Measurements from ENCODE around the gene AGAP1.

AGAP1 gene

GRCh38 chr2:235894839-235895238 is 401.0 kb downstream of the AGAP1 start:
- peaks cover 8% of the 10 kb centered on the region for H3K36me3 ChIP-seq (ENCODE audit: control insufficient read depth, insufficient read depth, low read length, severe bottlenecking)
- H3K27me3 ChIP-seq (replicated peaks; ENCODE audit: control insufficient read depth, insufficient read depth, low read length) = no peaks in the 10 kb centered on the region
- no peak for DNase-seq (ENCODE audit: low read depth)
- H3K4me1 ChIP-seq (ENCODE audit: control insufficient read depth, insufficient read depth, low read length) = no peaks in the 10 kb centered on the region
- peaks cover 6% of the 10 kb centered on the region for H3K9me3 ChIP-seq (ENCODE audit: control insufficient read depth, low read length)
- no peak overlapping the region for H3K4me3 ChIP-seq (ENCODE audit: low read length)
- no peak overlapping the region for H3K9ac ChIP-seq (ENCODE audit: low read length)

- Histone ChIP-seq H3K9me3 (ENCODE audit: control insufficient read depth, low read length) (peaks cover 6% of the 10 kb centered on the region), H3K4me3 (ENCODE audit: low read length) (no peak overlapping the region), H3K36me3 (ENCODE audit: control insufficient read depth, insufficient read depth, low read length, severe bottlenecking) (peaks cover 6% of the 10 kb centered on the region), H3K27me3 (replicated peaks; ENCODE audit: control insufficient read depth, insufficient read depth, low read length) (no peaks in the 10 kb centered on the region), H3K4me1 (ENCODE audit: control insufficient read depth, insufficient read depth, low read length) (no peaks in the 10 kb centered on the region), H3K9ac (ENCODE audit: low read length) (no peak overlapping the region)
- DNase-seq (ENCODE audit: low read depth) = no peak
Measured at GRCh38 chr2:235896061-235896460, 402.2 kb downstream of the AGAP1 start.

GRCh38 chr2:235897992-235898391 is 404.1 kb downstream of the AGAP1 start:
- H3K27me3 ChIP-seq (replicated peaks; ENCODE audit: control insufficient read depth, insufficient read depth, low read length) = no peaks in the 10 kb centered on the region
- H3K4me3 ChIP-seq (ENCODE audit: low read length) = no peak overlapping the region
- no peak overlapping the region for H3K9ac ChIP-seq (ENCODE audit: low read length)
- DNase-seq (ENCODE audit: low read depth) = no peak
- H3K36me3 ChIP-seq (ENCODE audit: control insufficient read depth, insufficient read depth, low read length, severe bottlenecking) = peaks cover 4% of the 10 kb centered on the region
- H3K4me1 ChIP-seq (ENCODE audit: control insufficient read depth, insufficient read depth, low read length) = no peaks in the 10 kb centered on the region
- H3K9me3 ChIP-seq (ENCODE audit: control insufficient read depth, low read length) = peaks cover 6% of the 10 kb centered on the region

GRCh38 chr2:235898766-235899165 is 404.9 kb downstream of the AGAP1 start:
- DNase-seq (ENCODE audit: low read depth) = no peak
- H3K36me3 ChIP-seq (ENCODE audit: control insufficient read depth, insufficient read depth, low read length, severe bottlenecking) = peaks cover 3% of the 10 kb centered on the region
- H3K4me1 ChIP-seq (ENCODE audit: control insufficient read depth, insufficient read depth, low read length) = no peaks in the 10 kb centered on the region
- H3K4me3 ChIP-seq (ENCODE audit: low read length) = no peak overlapping the region
- H3K27me3 ChIP-seq (replicated peaks; ENCODE audit: control insufficient read depth, insufficient read depth, low read length) = no peaks in the 10 kb centered on the region
- peaks cover 6% of the 10 kb centered on the region for H3K9me3 ChIP-seq (ENCODE audit: control insufficient read depth, low read length)
- H3K9ac ChIP-seq (ENCODE audit: low read length) = no peak overlapping the region

DNA sequence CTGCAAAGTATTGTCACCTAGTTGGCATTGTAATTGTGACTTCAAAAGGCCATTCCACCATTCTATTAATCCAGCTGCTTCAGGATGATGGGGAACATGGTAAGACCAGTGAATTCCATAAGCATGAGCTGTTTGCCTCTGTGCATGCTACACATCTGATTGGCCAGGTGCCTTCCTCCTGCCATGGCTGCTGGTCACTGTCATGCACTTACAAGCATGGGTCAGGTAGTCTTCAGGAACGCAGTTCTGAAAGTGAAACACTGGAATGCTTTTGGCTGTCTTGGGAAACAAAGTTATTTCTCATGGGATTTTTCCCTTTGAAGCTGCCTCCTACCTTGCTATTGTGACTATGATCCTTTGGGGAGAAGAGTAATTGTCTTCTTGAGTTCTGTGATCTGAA is 406.8 kb downstream of the AGAP1 start:
- no peak for DNase-seq (ENCODE audit: low read depth)
- Histone ChIP-seq H3K4me1 (ENCODE audit: control insufficient read depth, insufficient read depth, low read length) (no peaks in the 10 kb centered on the region), H3K36me3 (ENCODE audit: control insufficient read depth, insufficient read depth, low read length, severe bottlenecking) (no peaks in the 10 kb centered on the region), H3K27me3 (replicated peaks; ENCODE audit: control insufficient read depth, insufficient read depth, low read length) (no peaks in the 10 kb centered on the region), H3K4me3 (ENCODE audit: low read length) (no peak overlapping the region), H3K9ac (ENCODE audit: low read length) (no peak overlapping the region), H3K9me3 (ENCODE audit: control insufficient read depth, low read length) (peaks cover 6% of the 10 kb centered on the region)

- H3K9me3 ChIP-seq (ENCODE audit: control insufficient read depth, low read length) = peaks cover under 1% of the 10 kb centered on the region
- no peak overlapping the region for H3K4me3 ChIP-seq (ENCODE audit: low read length)
- H3K4me1 ChIP-seq (ENCODE audit: control insufficient read depth, insufficient read depth, low read length) = no peaks in the 10 kb centered on the region
- no peak overlapping the region for H3K9ac ChIP-seq (ENCODE audit: low read length)
- H3K36me3 ChIP-seq (ENCODE audit: control insufficient read depth, insufficient read depth, low read length, severe bottlenecking) = no peaks in the 10 kb centered on the region
- no peak for DNase-seq (ENCODE audit: low read depth)
- no peaks in the 10 kb centered on the region for H3K27me3 ChIP-seq (replicated peaks; ENCODE audit: control insufficient read depth, insufficient read depth, low read length)
Measured at GRCh38 chr2:235901243-235901642, 407.4 kb downstream of the AGAP1 start.

- H3K9ac ChIP-seq (ENCODE audit: low read length) = no peak overlapping the region
- peaks cover 3% of the 10 kb centered on the region for H3K36me3 ChIP-seq (ENCODE audit: control insufficient read depth, insufficient read depth, low read length, severe bottlenecking)
- H3K4me1 ChIP-seq (ENCODE audit: control insufficient read depth, insufficient read depth, low read length) = no peaks in the 10 kb centered on the region
- H3K27me3 ChIP-seq (replicated peaks; ENCODE audit: control insufficient read depth, insufficient read depth, low read length) = no peaks in the 10 kb centered on the region
- no peaks in the 10 kb centered on the region for H3K9me3 ChIP-seq (ENCODE audit: control insufficient read depth, low read length)
- no peak overlapping the region for H3K4me3 ChIP-seq (ENCODE audit: low read length)
- DNase-seq (ENCODE audit: low read depth) = no peak
Measured at GRCh38 chr2:235903782-235904584, 410.1 kb downstream of the AGAP1 start.

DNA sequence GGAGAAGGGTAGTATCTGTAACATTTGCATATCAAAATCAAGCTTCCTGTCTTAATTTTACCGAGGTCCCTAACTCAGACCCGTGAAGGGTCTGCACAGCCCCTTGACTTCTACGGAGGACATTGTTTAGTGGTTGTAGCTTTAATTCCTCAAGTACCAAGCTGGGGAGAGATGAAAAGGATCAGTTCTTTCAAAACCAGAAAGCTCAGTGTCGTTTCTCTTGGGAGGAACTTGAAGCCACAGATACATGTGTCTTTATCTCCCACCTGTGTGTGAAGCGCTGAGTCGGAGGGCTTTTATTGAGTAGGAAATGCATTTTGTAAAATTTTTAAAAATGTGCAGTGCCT is 410.7 kb downstream of the AGAP1 start:
- DNase-seq (ENCODE audit: low read depth) = no peak
- H3K4me1 ChIP-seq (ENCODE audit: control insufficient read depth, insufficient read depth, low read length) = no peaks in the 10 kb centered on the region
- H3K27me3 ChIP-seq (replicated peaks; ENCODE audit: control insufficient read depth, insufficient read depth, low read length) = no peaks in the 10 kb centered on the region
- peaks cover 8% of the 10 kb centered on the region for H3K36me3 ChIP-seq (ENCODE audit: control insufficient read depth, insufficient read depth, low read length, severe bottlenecking)
- H3K9me3 ChIP-seq (ENCODE audit: control insufficient read depth, low read length) = no peaks in the 10 kb centered on the region
- H3K4me3 ChIP-seq (ENCODE audit: low read length) = no peak overlapping the region
- H3K9ac ChIP-seq (ENCODE audit: low read length) = no peak overlapping the region

DNA sequence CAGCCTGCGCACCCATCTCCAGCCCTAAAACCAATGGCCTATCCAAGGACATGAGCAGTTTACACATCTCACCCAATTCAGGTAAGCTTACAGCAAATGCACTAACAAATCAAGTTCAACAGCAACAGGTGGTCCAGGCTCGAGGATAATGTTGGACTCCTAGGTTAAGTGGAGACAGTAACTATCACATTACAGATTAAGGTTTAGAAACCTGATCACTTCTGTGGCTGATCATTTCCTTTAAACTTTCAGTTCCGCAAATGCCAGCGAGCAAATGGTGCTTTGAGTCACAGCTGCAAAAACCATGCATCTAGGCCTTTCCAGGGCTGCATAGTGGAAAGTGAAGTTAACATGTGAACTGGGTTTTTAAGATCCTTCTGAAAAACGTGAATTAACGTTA is 415.0 kb downstream of the AGAP1 start:
- Histone ChIP-seq H3K27me3 (replicated peaks; ENCODE audit: control insufficient read depth, insufficient read depth, low read length) (no peaks in the 10 kb centered on the region), H3K36me3 (ENCODE audit: control insufficient read depth, insufficient read depth, low read length, severe bottlenecking) (peaks cover 11% of the 10 kb centered on the region), H3K4me3 (ENCODE audit: low read length) (no peak overlapping the region), H3K9ac (ENCODE audit: low read length) (no peak overlapping the region), H3K4me1 (ENCODE audit: control insufficient read depth, insufficient read depth, low read length) (no peaks in the 10 kb centered on the region), H3K9me3 (ENCODE audit: control insufficient read depth, low read length) (no peaks in the 10 kb centered on the region)
- no peak for DNase-seq (ENCODE audit: low read depth)

DNA sequence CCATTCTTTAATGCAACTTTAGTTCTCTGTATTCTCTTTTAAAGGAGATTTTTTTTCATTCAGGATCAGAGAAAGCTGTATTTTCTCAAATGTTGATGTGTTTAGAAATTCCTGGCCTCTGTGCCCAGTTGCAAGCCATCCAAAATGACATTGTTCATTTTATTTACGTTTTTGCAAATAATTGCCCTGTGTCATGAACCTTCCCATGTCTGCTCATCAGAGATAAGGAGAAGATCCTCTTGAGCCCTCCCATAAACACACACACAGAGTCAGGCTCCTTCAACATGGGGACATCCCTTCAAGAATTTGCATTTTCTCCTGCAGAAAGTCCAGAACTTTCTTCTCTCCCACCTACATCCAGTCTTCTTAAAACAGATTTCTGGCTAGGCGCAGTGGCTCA is 415.5 kb downstream of the AGAP1 start:
- H3K4me1 ChIP-seq (ENCODE audit: control insufficient read depth, insufficient read depth, low read length) = no peaks in the 10 kb centered on the region
- no peak overlapping the region for H3K9ac ChIP-seq (ENCODE audit: low read length)
- no peaks in the 10 kb centered on the region for H3K9me3 ChIP-seq (ENCODE audit: control insufficient read depth, low read length)
- no peak overlapping the region for H3K4me3 ChIP-seq (ENCODE audit: low read length)
- peaks cover 14% of the 10 kb centered on the region for H3K36me3 ChIP-seq (ENCODE audit: control insufficient read depth, insufficient read depth, low read length, severe bottlenecking)
- DNase-seq (ENCODE audit: low read depth) = no peak
- H3K27me3 ChIP-seq (replicated peaks; ENCODE audit: control insufficient read depth, insufficient read depth, low read length) = no peaks in the 10 kb centered on the region

- Histone ChIP-seq H3K4me1 (ENCODE audit: control insufficient read depth, insufficient read depth, low read length) (no peaks in the 10 kb centered on the region), H3K27me3 (replicated peaks; ENCODE audit: control insufficient read depth, insufficient read depth, low read length) (no peaks in the 10 kb centered on the region), H3K9ac (ENCODE audit: low read length) (no peak overlapping the region), H3K36me3 (ENCODE audit: control insufficient read depth, insufficient read depth, low read length, severe bottlenecking) (peaks cover 21% of the 10 kb centered on the region), H3K9me3 (ENCODE audit: control insufficient read depth, low read length) (no peaks in the 10 kb centered on the region), H3K4me3 (ENCODE audit: low read length) (no peak overlapping the region)
- DNase-seq (ENCODE audit: low read depth) = no peak
Measured at GRCh38 chr2:235910067-235910466, 416.2 kb downstream of the AGAP1 start.

GRCh38 chr2:235911125-235911524 is 417.3 kb downstream of the AGAP1 start:
- no peak for DNase-seq (ENCODE audit: low read depth)
- Histone ChIP-seq H3K27me3 (replicated peaks; ENCODE audit: control insufficient read depth, insufficient read depth, low read length) (no peaks in the 10 kb centered on the region), H3K36me3 (ENCODE audit: control insufficient read depth, insufficient read depth, low read length, severe bottlenecking) (peaks cover 24% of the 10 kb centered on the region), H3K9me3 (ENCODE audit: control insufficient read depth, low read length) (no peaks in the 10 kb centered on the region), H3K4me1 (ENCODE audit: control insufficient read depth, insufficient read depth, low read length) (no peaks in the 10 kb centered on the region), H3K4me3 (ENCODE audit: low read length) (no peak overlapping the region), H3K9ac (ENCODE audit: low read length) (no peak overlapping the region)
